Pancreas (tissue), 10 donors: ENCODE measurements around the gene RGL1. TPM values are rescaled to one million over a fixed set of nuclear protein-coding genes. Genes with fewer than 3 reads are reported as not detected.

Experiments used
- ATAC-seq, 4 donors: fragments of 200-7000 bp; cut with Tn5 transposase; one replicate each; pipeline versions ENCODE4 v1.8.0 to v1.9.1; 2020; ENCODE audit warnings: mild to moderate bottlenecking in 4 of 4, moderate library complexity in 4 of 4
- DNase-seq, 6 donors: peaks; one replicate each; pipeline ENCODE4 v3.0.0-alpha.2; 2020
- FAIRE-seq: peaks from 2 replicates; lab custom pipeline; 2012; peaks lifted over from hg19 to GRCh38; lab: Jason Lieb, UNC
- H3K27ac ChIP-seq, 4 donors: fragments of 200-600 bp; sonication (generic); 1 replicate in 3 of 4; 2 replicates in 1 of 4; pipeline versions ENCODE4 v1.5.0 to v1.8.0; 2020
- H3K27me3 ChIP-seq, 4 donors: fragments of 200-600 bp; one replicate each; pipeline ENCODE4 v1.8.0; 2021
- H3K36me3 ChIP-seq, 3 donors: fragments of 200-600 bp; sonication (generic) in 1 of 3; one replicate each; pipeline versions ENCODE4 v1.5.0 to v1.8.0; 2020 to 2021
- H3K4me1 ChIP-seq, 3 donors: fragments of 200-600 bp; one replicate each; pipeline ENCODE4 v1.8.0; 2021
- H3K4me3 ChIP-seq, 4 donors: fragments of 200-600 bp; sonication (generic) in 2 of 4; one replicate each; pipeline versions ENCODE4 v1.5.0 to v1.8.0; 2020 to 2021
- H3K9me3 ChIP-seq, 4 donors: fragments of 200-600 bp; one replicate each; pipeline ENCODE4 v1.8.0; 2021
- CTCF ChIP-seq, 4 donors: fragments of 200-600 bp; sonication (generic) in 3 of 4; IDR thresholded peaks; one replicate each; pipeline versions ENCODE4 v1.5.0 to v1.8.0; 2021; ENCODE audit warnings: antibody characterized with exemption in 4 of 4
- WGBS, 2 donors: extraction: QIAGEN DNeasy Blood & Tissue Kit; methylation state at CpG; one replicate each; pipeline ENCODE4 v1.1.7; 2013; 5-methylcytosine and 5-hydroxymethylcytosine counted together
- intact Hi-C, 3 donors: fragments of 100-400 bp; cut with DNase I; formaldehyde crosslinking; loops; one replicate each; pipeline versions ENCODE4 v1.11.1 to v1.14.2; 2022
- polyA plus RNA-seq, 2 donors: library from polyadenylated mRNA; stranded (reverse); fragments of 200-250 nt; gene quantifications; one replicate each; pipeline ENCODE4 v1.2.3, GENCODE V29; 2013
- total RNA-seq, 6 donors: library from RNA; stranded (reverse); fragmentation: NEBNext Ultra II Directional in 4 of 6; extraction: Animal tissue kit (Norgen Biotek cat#: 25700) in 4 of 6; gene quantifications; one replicate each; pipeline versions ENCODE4 v1.2.1 to v1.2.4, GENCODE V29; 2021 to 2023
- donor health status: healthy with polysubstance abuse.
- donor health status: DM: no; HTN: no; CAD: no; lungs with moderate emphysema.
- donor health status: DM: no; HTN: no; CAD: no.
- donor health status: control.
- donor health status: control.
- donor health status: Bipolar disorder and iron deficiency.
- donor health status: DM: yes; HTN: yes; CAD: no.
- donor health status: DM: no; HTN: no; CAD: no.
- donor health status: DM: no; HTN: no; CAD: no.
- donor health status: DM: yes; HTN: yes; CAD: no.

Gene RGL1
- total and polyA plus RNA-seq, 8 donors: 2.8 to 9.1 (median 5.0) TPM

GRCh38 chr1:183898610-183899009 is 93.7 kb downstream of the RGL1 start:
- DNase-seq: no peak
- H3K36me3 ChIP-seq: no peaks in the 10 kb centered on the region

GRCh38 chr1:183901748-183902330 is 96.9 kb downstream of the RGL1 start:
- 14 to 26% methylated on average over 1 of the region's 1 CpG for WGBS, 2 donors
- intact Hi-C loops: no loop called here

More at GRCh38 chr1:183898610-183899009, 93.7 kb downstream of the RGL1 start:
- H3K4me3 ChIP-seq: no peak overlapping the region
- no peaks in the 10 kb centered on the region for H3K27me3 ChIP-seq
- no peak for TF ChIP-seq CTCF (IDR thresholded peaks at IDR 0.05)
- no peak for FAIRE-seq
- 61 to 68% methylated on average over 2 of the region's 2 CpGs for WGBS, 2 donors
- no peaks in the 10 kb centered on the region for H3K9me3 ChIP-seq
- intact Hi-C loops: no loop called here
- H3K4me1 ChIP-seq: no peaks in the 10 kb centered on the region
- H3K27ac ChIP-seq: no peak overlapping the region
- no peak for ATAC-seq

GRCh38 chr1:183903101-183903500 is 98.2 kb downstream of the RGL1 start:
- H3K36me3 ChIP-seq: no peaks in the 10 kb centered on the region
- TF ChIP-seq CTCF (IDR thresholded peaks at IDR 0.05): no peak
- no peaks in the 10 kb centered on the region for H3K9me3 ChIP-seq
- H3K27ac ChIP-seq: no peak overlapping the region
- no peaks in the 10 kb centered on the region for H3K27me3 ChIP-seq
- DNase-seq: no peak
- no peak for ATAC-seq
- 68 to 76% methylated on average over 5 of the region's 5 CpGs for WGBS, 2 donors
- intact Hi-C loops: no loop called here
- no peak overlapping the region for H3K4me3 ChIP-seq
- no peaks in the 10 kb centered on the region for H3K4me1 ChIP-seq
- FAIRE-seq: no peak

More at GRCh38 chr1:183901748-183902330, 96.9 kb downstream of the RGL1 start:
- Histone ChIP-seq H3K27ac (no peak overlapping the region), H3K36me3 (no peaks in the 10 kb centered on the region), H3K4me1 (no peaks in the 10 kb centered on the region), H3K9me3 (no peaks in the 10 kb centered on the region), H3K27me3 (no peaks in the 10 kb centered on the region), H3K4me3 (no peak overlapping the region)
- ATAC-seq: peak in 1 of 4 donors; percentile 41
- no peak for DNase-seq
- FAIRE-seq: no peak
- no peak for TF ChIP-seq CTCF (IDR thresholded peaks at IDR 0.05)

- FAIRE-seq (no peak), ATAC-seq (no peak)
- intact Hi-C loops: no loop called here
Measured at GRCh38 chr1:183905508-183906113, 100.7 kb downstream of the RGL1 start.

More at GRCh38 chr1:183905508-183906113, 100.7 kb downstream of the RGL1 start:
- no peak for TF ChIP-seq CTCF (IDR thresholded peaks at IDR 0.05)
- 90 to 94% methylated on average over 6 of the region's 6 CpGs for WGBS, 2 donors
- DNase-seq: no peak
- Histone ChIP-seq H3K36me3 (no peaks in the 10 kb centered on the region), H3K4me1 (no peaks in the 10 kb centered on the region), H3K27me3 (no peaks in the 10 kb centered on the region), H3K9me3 (no peaks in the 10 kb centered on the region), H3K27ac (no peak overlapping the region), H3K4me3 (no peak overlapping the region)
